GM19239 (cell line): ENCODE measurements around the gene IRAK2.

Experiments
- DNase-seq: peaks from one replicate; pipeline ENCODE4 v3.0.0; 2011; ENCODE audit warnings: low spot score; ENCODE audit not compliant: insufficient read length
- FAIRE-seq: peaks from 2 replicates; lab custom pipeline; 2011; peaks lifted over from hg19 to GRCh38; lab: Jason Lieb, UNC

The IRAK2 gene

GRCh38 chr3:10292505-10293419 lies 128.0 kb downstream of the IRAK2 start, which contains the start of gene GHRL:
Gene GHRL (minus strand): TSS chr3:10292947. CDS start chr3:10290180, 2,767 bp downstream.
- FAIRE-seq (peak; percentile 68), DNase-seq (peak; percentile 59)
